Body of pancreas (tissue), 4 donors: Measurements from ENCODE around the gene DNAJC30.

Experiments
- CTCF ChIP-seq, 7 experiments: fragments of 450-650 bp in 4 of 7; fragments of 200-600 bp in 3 of 7; sonication (generic) in 3 of 7; IDR thresholded peaks; one replicate each; pipeline ENCODE4 v1.5.1; 2016 to 2019; ENCODE audit warnings: antibody characterized with exemption in 7 of 7
- POLR2A ChIP-seq, 3 donors: fragments of 450-650 bp; IDR thresholded peaks; one replicate each; pipeline ENCODE4 v1.6.1; 2016; ENCODE audit warnings: antibody characterized with exemption in 3 of 3, mild to moderate bottlenecking in 2 of 3

- TF ChIP-seq CTCF (IDR thresholded peaks at IDR 0.05) = no peak
- no peak for TF ChIP-seq POLR2A (IDR thresholded peaks at IDR 0.05)
Observed at GRCh38 chr7:73682745-73683055, 553 bp downstream of the DNAJC30 start.
